Ramos (cell line): ENCODE results near the gene ITPK1.

Source experiments
- in situ Hi-C: fragments of 300-500 bp; cut with MboI; formaldehyde crosslinking; loops from one replicate; pipeline ENCODE4 v1.14.3; 2022; ENCODE audit warnings: low sequenced_read_pairs; ENCODE audit not compliant: unreplicated experiment

ITPK1 gene

DNA sequence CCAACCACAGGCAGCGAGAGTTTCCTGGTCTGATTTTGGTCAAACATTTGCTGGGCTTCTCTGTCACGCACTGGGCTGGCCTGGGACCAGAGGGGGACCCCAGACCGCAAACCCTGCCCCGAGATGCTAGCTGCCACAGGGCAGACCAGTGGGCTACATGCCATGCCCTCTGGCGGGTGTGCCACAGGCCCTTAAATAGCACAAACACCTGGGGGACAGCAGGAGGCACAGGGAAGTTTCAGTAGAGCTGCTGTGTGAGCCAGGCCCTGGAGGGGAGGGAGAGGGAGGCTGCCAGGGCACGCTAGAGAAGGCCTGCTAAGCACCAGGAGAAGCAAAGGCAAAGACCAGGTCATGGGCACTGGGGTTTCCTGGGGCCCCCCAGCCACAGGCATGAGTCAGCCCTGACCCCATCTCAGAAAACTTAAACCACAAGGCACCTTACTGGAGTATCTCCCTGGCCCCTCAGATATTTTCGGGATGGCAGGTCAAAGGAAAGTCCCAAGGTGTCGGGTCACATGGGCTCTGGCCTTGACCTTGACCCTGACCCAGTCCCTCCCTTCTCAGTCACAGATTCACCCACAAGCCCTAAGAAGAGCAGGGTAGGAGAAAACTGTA is 29.2 kb downstream of the ITPK1 start:
- in situ Hi-C loops = no loop called here

GRCh38 chr14:93085911-93086310 is 29.8 kb downstream of the ITPK1 start:
- in situ Hi-C loops = no loop called here

- in situ Hi-C loops = no loop called here
These were observed 30.6 kb downstream of the ITPK1 start for GRCh38 chr14:93084866-93085857.

- in situ Hi-C loops = no loop called here
These were observed 31.3 kb downstream of the ITPK1 start for GRCh38 chr14:93084402-93084801.

GRCh38 chr14:93083917-93084316 is 31.8 kb downstream of the ITPK1 start:
- in situ Hi-C loops = no loop called here

GRCh38 chr14:93082576-93083001 is 33.1 kb downstream of the ITPK1 start:
- in situ Hi-C loops = no loop called here

DNA sequence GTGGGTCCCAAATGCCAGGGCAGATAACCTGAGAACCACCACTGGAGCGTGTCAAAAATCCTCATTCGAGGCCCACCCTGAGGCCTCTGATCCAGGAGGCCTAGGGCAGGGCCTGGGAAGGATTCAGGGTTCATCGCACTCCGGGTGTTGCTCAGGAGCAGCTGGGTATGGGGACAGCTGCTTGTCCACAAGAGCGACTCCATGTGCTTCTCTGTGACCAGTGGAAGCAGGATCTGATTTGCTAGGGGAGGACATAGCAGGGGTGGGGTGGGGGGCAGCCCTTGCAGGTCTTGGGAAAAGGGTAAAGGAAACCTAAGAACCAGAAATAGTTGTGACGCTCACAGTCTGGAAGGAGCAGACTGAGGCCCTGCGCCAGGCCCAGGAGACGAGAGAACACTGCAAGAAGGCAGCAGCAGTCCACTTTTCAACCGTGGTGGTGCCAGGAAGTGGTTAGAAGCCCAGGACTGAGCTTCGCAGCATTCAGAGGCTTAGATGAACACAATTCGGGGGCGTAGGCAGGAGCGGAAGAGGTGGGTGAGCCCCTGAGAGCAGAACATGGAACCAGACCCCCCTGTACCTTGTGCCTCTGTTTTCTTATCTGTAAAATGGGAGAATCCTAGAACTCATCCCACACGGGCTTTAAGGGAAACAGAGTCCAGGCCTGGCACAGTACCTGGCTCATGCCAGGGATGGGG is 33.7 kb downstream of the ITPK1 start:
- in situ Hi-C loops = no loop called here

DNA sequence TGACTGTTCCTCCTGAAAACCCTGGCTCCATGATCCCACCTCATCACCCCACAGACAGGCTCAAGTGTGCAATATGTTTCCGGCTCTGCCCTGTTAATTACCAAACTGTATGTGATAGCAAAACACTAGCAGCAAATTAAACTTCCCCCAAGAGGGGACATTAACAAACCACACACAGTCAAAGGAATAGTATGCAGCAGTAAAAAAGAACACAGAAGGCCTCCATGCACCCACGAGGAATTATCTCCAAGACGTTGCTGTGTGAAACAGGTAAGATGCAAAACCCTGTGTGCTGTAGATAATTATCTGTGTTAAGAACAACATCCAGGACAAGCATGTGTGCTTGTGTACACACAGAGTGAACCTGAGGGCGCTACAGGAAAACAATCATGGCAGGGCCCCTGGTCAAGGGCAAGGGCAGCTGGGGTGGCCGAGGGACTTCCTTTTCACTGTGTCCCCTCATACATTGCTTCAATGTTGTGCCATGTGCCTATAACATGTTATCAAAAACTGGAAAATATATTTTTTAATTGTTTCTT is 35.8 kb downstream of the ITPK1 start:
- in situ Hi-C loops = no loop called here

GRCh38 chr14:93079321-93079720 is 36.4 kb downstream of the ITPK1 start:
- in situ Hi-C loops = no loop called here

GRCh38 chr14:93078870-93079269 is 36.9 kb downstream of the ITPK1 start:
- in situ Hi-C loops = no loop called here

GRCh38 chr14:93076755-93077154 is 39.0 kb downstream of the ITPK1 start:
- in situ Hi-C loops = no loop called here

GRCh38 chr14:93075891-93076290 is 39.8 kb downstream of the ITPK1 start:
- in situ Hi-C loops = no loop called here

GRCh38 chr14:93073910-93074769 is 41.6 kb downstream of the ITPK1 start:
- in situ Hi-C loops = no loop called here

- in situ Hi-C loops = no loop called here
These were observed 42.4 kb downstream of the ITPK1 start for GRCh38 chr14:93073358-93073707.

GRCh38 chr14:93072659-93073357 is 42.9 kb downstream of the ITPK1 start:
- in situ Hi-C loops = no loop called here

DNA sequence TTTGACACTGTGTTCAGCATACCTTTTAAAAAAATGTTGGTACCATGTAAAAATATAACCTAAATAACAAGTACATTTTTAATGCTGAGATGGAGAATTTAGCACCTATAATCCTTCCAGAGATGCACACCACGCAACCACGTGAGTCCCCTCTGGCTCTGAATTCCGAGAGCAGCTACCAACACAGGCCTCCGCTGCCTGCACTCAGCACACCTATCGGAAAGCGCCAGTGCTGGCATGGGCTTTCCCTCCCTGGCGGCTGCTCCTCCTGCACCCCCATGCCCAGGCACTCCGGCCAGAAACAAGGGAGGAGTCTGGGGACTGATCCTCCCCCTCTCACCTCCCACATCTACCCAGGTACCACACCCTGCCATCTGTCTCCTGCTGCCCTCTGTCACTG is 47.0 kb downstream of the ITPK1 start:
- in situ Hi-C loops = no loop called here

GRCh38 chr14:93067088-93067487 is 48.6 kb downstream of the ITPK1 start:
- in situ Hi-C loops = no loop called here

DNA sequence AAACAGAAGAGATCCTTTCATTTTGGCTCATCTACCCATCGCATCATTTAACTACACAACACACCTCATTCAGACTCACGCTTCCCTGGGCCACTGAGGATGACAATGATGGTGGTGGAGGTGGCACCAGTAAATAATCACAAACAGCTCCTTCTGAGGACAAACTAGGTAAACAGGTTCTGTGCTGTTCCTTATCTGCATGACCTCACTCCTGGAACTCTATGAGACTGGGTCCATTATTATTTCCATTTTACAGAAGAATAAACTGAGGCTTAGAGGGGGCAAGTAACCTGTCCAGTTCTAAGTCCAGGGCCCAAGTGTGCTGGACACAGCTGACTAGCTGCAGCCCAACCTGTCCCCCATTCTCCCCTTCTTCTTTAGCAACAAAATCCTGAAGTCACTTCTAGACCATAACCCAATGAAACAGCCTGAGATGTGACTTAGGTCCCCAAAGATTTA is 50.4 kb downstream of the ITPK1 start:
- in situ Hi-C loops = no loop called here
